ENCODE measurements around the gene RGS3.

DNA sequence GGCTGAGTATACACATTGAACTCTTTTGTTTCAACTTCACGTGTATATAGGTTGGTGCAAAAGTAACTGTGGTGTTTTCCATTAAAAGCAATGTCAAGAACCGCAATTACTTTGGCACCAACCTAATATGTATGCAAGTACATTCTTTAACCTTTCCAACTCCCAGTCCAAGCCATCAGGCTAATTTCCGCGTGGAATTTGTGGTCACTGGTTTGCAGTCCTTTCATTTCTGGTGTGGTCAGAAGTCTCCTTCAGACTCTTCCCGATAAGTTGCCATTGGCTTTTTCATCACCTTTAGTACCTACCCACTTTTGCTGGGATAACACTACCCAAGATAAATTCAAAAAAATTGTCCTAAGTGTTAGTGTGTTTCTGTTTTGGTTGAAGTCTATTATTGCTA, 84.0 kb downstream of the RGS3 start:
- TF ChIP-seq EZH2 (IDR thresholded peaks at IDR 0.05; ENCODE audit: borderline replicate concordance, low read length) (no peak), CTCF (IDR thresholded peaks at IDR 0.05; ENCODE audit: low read length) (no peak)
